A549 treated with Mapracorat at 1 μM for 4 hours (cell line): ENCODE data around the gene CCDC33. TPM values are rescaled to one million over a fixed set of nuclear protein-coding genes. Genes with fewer than 3 reads are reported as not detected.

Source experiments
- total RNA-seq: library from RNA; stranded (reverse); fragments of 200-300 nt; extraction: Qiagen RNA extraction; gene quantifications from 5 replicates; pipeline ENCODE4 v1.2.3, GENCODE V29; 2022

Gene CCDC33
- total RNA-seq, result 6.7 to 8.9 TPM (median 7.2 TPM) in 5 replicates

GRCh38 chr15:74235962-74236361, at the start of gene CCDC33:
Gene CCDC33, plus strand, starts transcription at chr15:74236326. Its CDS starts 394 bp downstream, at chr15:74236720.

DNA sequence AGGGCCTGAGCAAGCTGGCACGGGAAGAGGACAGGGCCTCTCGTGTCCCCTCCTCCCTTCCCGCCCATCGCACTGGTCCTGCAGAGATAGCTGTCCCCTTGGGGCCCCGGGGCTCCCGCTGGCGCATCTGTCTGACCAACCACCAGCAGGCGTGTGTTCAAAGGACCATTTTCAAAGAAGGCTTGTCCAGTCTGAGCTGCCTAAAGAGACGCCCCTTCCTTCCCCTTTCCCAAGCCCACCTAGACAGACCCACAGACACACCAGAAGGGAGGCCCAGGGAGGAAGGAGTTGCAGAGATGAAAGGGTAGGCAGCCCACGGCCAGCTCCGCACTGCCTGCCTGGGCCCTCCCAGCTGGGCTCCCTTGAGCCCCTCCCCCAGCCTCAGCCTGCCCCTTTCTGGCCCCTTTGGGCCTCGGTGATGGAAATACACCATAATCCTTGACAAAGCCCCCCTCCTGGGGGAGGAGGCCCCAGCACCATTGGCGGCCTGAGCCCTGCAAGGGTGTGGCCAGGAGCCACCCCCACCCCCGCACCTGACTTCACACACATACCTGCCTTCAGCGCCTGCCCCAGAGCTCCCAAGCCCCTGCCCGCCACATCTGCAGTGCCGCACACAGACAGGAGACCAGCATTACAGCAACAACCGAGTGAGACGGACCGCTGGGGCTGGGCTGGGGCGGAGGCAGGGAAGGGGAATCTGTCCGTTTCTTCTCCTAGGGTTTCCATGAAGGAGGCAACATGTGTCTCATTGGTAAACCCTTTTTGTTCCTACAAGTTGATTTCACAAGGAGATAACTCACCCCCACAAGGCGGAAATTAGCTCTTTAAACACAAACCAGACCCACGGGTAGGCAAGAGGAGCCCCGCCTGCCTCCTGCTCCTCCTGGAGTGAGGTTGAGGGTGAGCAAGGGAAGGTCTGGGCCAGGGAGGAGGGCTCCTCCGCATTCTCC, 33.4 kb upstream of the CCDC33 start, which contains the start of gene STRA6:
STRA6 (minus strand) TSS at position 336 of the 950 bp plus-strand sequence. CDS start 520 bp downstream, outside the sequence.

DNA sequence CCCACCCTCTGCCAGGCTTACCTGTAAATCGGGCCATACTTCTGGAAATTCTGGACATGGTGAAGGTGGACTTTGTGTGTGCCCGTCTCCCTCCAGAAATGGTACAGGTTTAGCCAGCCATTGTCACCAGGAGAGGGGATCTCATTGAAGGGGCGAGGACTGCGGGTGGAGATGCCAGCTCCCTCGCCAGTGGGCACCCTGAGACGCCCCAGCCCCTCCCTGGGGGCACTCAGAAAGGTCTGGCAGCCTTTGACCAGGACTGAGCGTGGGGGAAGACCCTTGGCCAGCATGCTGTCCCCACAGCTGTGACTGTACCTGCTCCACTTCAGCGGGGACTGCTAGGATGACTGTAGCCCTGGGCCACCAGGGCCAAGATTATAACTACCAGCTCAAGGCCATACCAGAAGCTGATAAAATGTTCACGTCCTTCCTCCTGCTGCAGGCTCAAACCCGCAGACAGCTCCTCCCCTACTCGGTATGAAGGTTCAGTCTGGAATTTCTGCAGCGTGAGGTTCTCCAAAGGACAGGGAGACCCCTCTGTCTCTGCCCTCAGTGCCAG, 131.2 kb downstream of the CCDC33 start, which contains the start of gene CYP11A1:
CYP11A1 (minus strand) TSS at position 351 of the 559 bp plus-strand sequence; CDS start at position 290, 61 bp downstream.

Other genes starting within 250 kb of the CCDC33 start
- gene STOML1, start 244.0 kb upstream of the CCDC33 start, total RNA-seq, result 9.1 to 13.1 TPM (median 12.1 TPM) in 5 replicates
- 12.1 to 16.1 TPM (median 15.8 TPM) in 5 replicates for gene PML, start 241.6 kb upstream of the CCDC33 start, total RNA-seq
- gene GOLGA6A, start 153.8 kb upstream of the CCDC33 start, total RNA-seq, result 0.07 to 0.26 TPM (median 0.10 TPM) in 5 replicates
- gene ISLR2, start 105.7 kb upstream of the CCDC33 start, total RNA-seq, result 0.11 to 0.27 TPM (median 0.17 TPM) in 4 of 5 replicates, not detected in the other
- 0.22 to 0.50 TPM (median 0.39 TPM) in 5 replicates for gene ISLR, start 62.6 kb upstream of the CCDC33 start, total RNA-seq
- gene STRA6, start 33.5 kb upstream of the CCDC33 start, total RNA-seq, result 52.1 to 86.8 TPM (median 69.6 TPM) in 5 replicates
- gene CYP11A1, start 131.3 kb downstream of the CCDC33 start, total RNA-seq, result not detected in 5 replicates
- gene SEMA7A, start 197.6 kb downstream of the CCDC33 start, total RNA-seq, result 1.5 to 2.1 TPM (median 1.7 TPM) in 5 replicates
- 38.5 to 42.7 TPM (median 41.3 TPM) in 5 replicates for gene UBL7, start 224.8 kb downstream of the CCDC33 start, total RNA-seq